T-helper 1 cell treated with Interleukin-12 subunit alpha and Interleukin-12 subunit beta and Interleukin-4 antibody, amounts not matched to agents 30 μg/mL and 1 μg/mL, for 36 hours (primary cell): ENCODE data around the gene GEMIN2.
"Not testable (repeated sequence)": the region's sequence is repeated elsewhere in the genome, so short reads cannot be mapped to it uniquely, and the experiment has no call there.

Experiments
- H3K27ac Mint-ChIP-seq: one replicate; pipeline ENCODE4 v1.8.0; 2021; ENCODE audit warnings: mild to moderate bottlenecking, mixed read lengths
- H3K27me3 Mint-ChIP-seq: one replicate; pipeline ENCODE4 v1.8.0; 2021; ENCODE audit warnings: low read depth, mixed read lengths
- H3K36me3 Mint-ChIP-seq: one replicate; pipeline ENCODE4 v1.8.0; 2021; ENCODE audit warnings: low read depth, mixed read lengths
- H3K4me1 Mint-ChIP-seq: one replicate; pipeline ENCODE4 v1.8.0; 2021; ENCODE audit warnings: low read depth, mixed read lengths
- H3K4me3 Mint-ChIP-seq: one replicate; pipeline ENCODE4 v1.8.0; 2021; ENCODE audit warnings: mild to moderate bottlenecking, moderate library complexity, mixed read lengths
- H3K9me3 Mint-ChIP-seq: one replicate; pipeline ENCODE4 v1.8.0; 2021; ENCODE audit warnings: mixed read lengths

Gene GEMIN2

GRCh38 chr14:39114073-39114838 lies at the start of gene GEMIN2:
Gene GEMIN2, plus strand, starts transcription at chr14:39114323. Its CDS starts 16 bp downstream, at chr14:39114339.
- Mint-ChIP-seq H3K9me3 (no peaks in the 10 kb centered on the region), H3K36me3 (peaks cover 5% of the 10 kb centered on the region), H3K27me3 (no peaks in the 10 kb centered on the region), H3K4me3 (peak within 1 kb of the TSS; percentile 88), H3K27ac (peak within 1 kb of the TSS; percentile 89), H3K4me1 (peaks cover 18% of the 10 kb centered on the region)

GRCh38 chr14:39069169-39069805 lies 44.8 kb upstream of the GEMIN2 start:
- H3K36me3 Mint-ChIP-seq: peaks cover 29% of the 10 kb centered on the region
- H3K4me1 Mint-ChIP-seq, H3K27me3 Mint-ChIP-seq, H3K9me3 Mint-ChIP-seq, H3K27ac Mint-ChIP-seq, H3K4me3 Mint-ChIP-seq: not testable (repeated sequence)

GRCh38 chr14:39069923-39070322 lies 44.2 kb upstream of the GEMIN2 start:
- H3K9me3 Mint-ChIP-seq: no peaks in the 10 kb centered on the region
- H3K4me3 Mint-ChIP-seq: no peak overlapping the region
- no peak overlapping the region for H3K27ac Mint-ChIP-seq
- peaks cover 3% of the 10 kb centered on the region for H3K4me1 Mint-ChIP-seq
- H3K27me3 Mint-ChIP-seq: no peaks in the 10 kb centered on the region
- H3K36me3 Mint-ChIP-seq: peaks cover 28% of the 10 kb centered on the region

- Mint-ChIP-seq H3K4me3 (no peak overlapping the region), H3K27me3 (no peaks in the 10 kb centered on the region), H3K27ac (no peak overlapping the region), H3K9me3 (no peaks in the 10 kb centered on the region), H3K36me3 (peaks cover 28% of the 10 kb centered on the region), H3K4me1 (peaks cover 3% of the 10 kb centered on the region)
Measured at GRCh38 chr14:39071096-39071495, 43.0 kb upstream of the GEMIN2 start.

- Mint-ChIP-seq H3K4me3 (no peak overlapping the region), H3K27me3 (no peaks in the 10 kb centered on the region), H3K9me3 (no peaks in the 10 kb centered on the region), H3K27ac (no peak overlapping the region), H3K36me3 (peaks cover 47% of the 10 kb centered on the region), H3K4me1 (peaks cover 2% of the 10 kb centered on the region)
Measured at GRCh38 chr14:39080886-39081285, 33.2 kb upstream of the GEMIN2 start.

- peaks cover 5% of the 10 kb centered on the region for H3K4me1 Mint-ChIP-seq
- H3K9me3 Mint-ChIP-seq: no peaks in the 10 kb centered on the region
- H3K36me3 Mint-ChIP-seq: peaks cover 48% of the 10 kb centered on the region
- H3K4me3 Mint-ChIP-seq: no peak overlapping the region
- no peak overlapping the region for H3K27ac Mint-ChIP-seq
- no peaks in the 10 kb centered on the region for H3K27me3 Mint-ChIP-seq
Measured at GRCh38 chr14:39083127-39083526, 31.0 kb upstream of the GEMIN2 start.

- Mint-ChIP-seq H3K36me3 (peaks cover 50% of the 10 kb centered on the region), H3K9me3 (no peaks in the 10 kb centered on the region), H3K4me3 (no peak overlapping the region), H3K27ac (no peak overlapping the region), H3K4me1 (peaks cover 13% of the 10 kb centered on the region), H3K27me3 (no peaks in the 10 kb centered on the region)
Measured at GRCh38 chr14:39085933-39086332, 28.2 kb upstream of the GEMIN2 start.

- no peak overlapping the region for H3K27ac Mint-ChIP-seq
- H3K9me3 Mint-ChIP-seq: no peaks in the 10 kb centered on the region
- H3K4me3 Mint-ChIP-seq: no peak overlapping the region
- peaks cover 56% of the 10 kb centered on the region for H3K36me3 Mint-ChIP-seq
- H3K27me3 Mint-ChIP-seq: no peaks in the 10 kb centered on the region
- peaks cover 20% of the 10 kb centered on the region for H3K4me1 Mint-ChIP-seq
Measured at GRCh38 chr14:39087493-39087892, 26.6 kb upstream of the GEMIN2 start.

GRCh38 chr14:39090548-39091111 lies 23.5 kb upstream of the GEMIN2 start:
- Mint-ChIP-seq H3K36me3 (peaks cover 47% of the 10 kb centered on the region), H3K27ac (no peak overlapping the region)

GRCh38 chr14:39091716-39092115 lies 22.4 kb upstream of the GEMIN2 start:
- Mint-ChIP-seq H3K36me3 (peaks cover 40% of the 10 kb centered on the region), H3K9me3 (no peaks in the 10 kb centered on the region), H3K4me1 (peaks cover 26% of the 10 kb centered on the region), H3K4me3 (no peak overlapping the region), H3K27me3 (no peaks in the 10 kb centered on the region), H3K27ac (no peak overlapping the region)

More at GRCh38 chr14:39090548-39091111, 23.5 kb upstream of the GEMIN2 start:
- Mint-ChIP-seq H3K4me3 (no peak overlapping the region), H3K9me3 (no peaks in the 10 kb centered on the region), H3K27me3 (no peaks in the 10 kb centered on the region), H3K4me1 (peaks cover 26% of the 10 kb centered on the region)

GRCh38 chr14:39094515-39094914 lies 19.6 kb upstream of the GEMIN2 start:
- no peak overlapping the region for H3K4me3 Mint-ChIP-seq
- H3K9me3 Mint-ChIP-seq: no peaks in the 10 kb centered on the region
- H3K27me3 Mint-ChIP-seq: no peaks in the 10 kb centered on the region
- peaks cover 29% of the 10 kb centered on the region for H3K4me1 Mint-ChIP-seq
- no peak overlapping the region for H3K27ac Mint-ChIP-seq
- H3K36me3 Mint-ChIP-seq: peaks cover 33% of the 10 kb centered on the region

- H3K4me3 Mint-ChIP-seq: peak overlapping the region; percentile 28
Measured at GRCh38 chr14:39097159-39097558, 17.0 kb upstream of the GEMIN2 start.

GRCh38 chr14:39099215-39099614 lies 14.9 kb upstream of the GEMIN2 start:
- not testable (repeated sequence) for H3K27ac Mint-ChIP-seq, H3K27me3 Mint-ChIP-seq, H3K4me3 Mint-ChIP-seq, H3K9me3 Mint-ChIP-seq
- Mint-ChIP-seq H3K36me3 (peaks cover 16% of the 10 kb centered on the region), H3K4me1 (peaks cover 36% of the 10 kb centered on the region)

More at GRCh38 chr14:39097159-39097558, 17.0 kb upstream of the GEMIN2 start:
- peaks cover 17% of the 10 kb centered on the region for H3K36me3 Mint-ChIP-seq
- H3K4me1 Mint-ChIP-seq: peaks cover 30% of the 10 kb centered on the region
- no peaks in the 10 kb centered on the region for H3K9me3 Mint-ChIP-seq
- H3K27me3 Mint-ChIP-seq: no peaks in the 10 kb centered on the region
- H3K27ac Mint-ChIP-seq: peak overlapping the region; percentile 62

- Mint-ChIP-seq H3K27me3 (no peaks in the 10 kb centered on the region), H3K9me3 (no peaks in the 10 kb centered on the region), H3K27ac (no peak overlapping the region), H3K4me1 (peaks cover 36% of the 10 kb centered on the region), H3K4me3 (no peak overlapping the region), H3K36me3 (peaks cover 11% of the 10 kb centered on the region)
Measured at GRCh38 chr14:39099748-39100147, 14.4 kb upstream of the GEMIN2 start.
